H9 (cell line): Measurements from ENCODE around the gene ITGB8. TPM values are rescaled to one million over a fixed set of nuclear protein-coding genes. Genes with fewer than 3 reads are reported as not detected.

ENCODE experiments used
- DNase-seq: peaks from one replicate; pipeline ENCODE4 v3.0.0-alpha.2; 2017
- H2AFZ ChIP-seq: one replicate; pipeline ENCODE4 v1.6.1; 2013; ENCODE audit warnings: mild to moderate bottlenecking, low read length, control low read depth, moderate library complexity
- H2AK5ac ChIP-seq: 2 replicates; pipeline ENCODE4 v1.6.1; 2013; ENCODE audit warnings: low read length, control low read depth, mixed read lengths; ENCODE audit not compliant: insufficient read length
- H2BK120ac ChIP-seq: one replicate; pipeline ENCODE4 v1.6.1; 2013; ENCODE audit warnings: low read depth, mild to moderate bottlenecking, low read length, control low read depth, inconsistent platforms; ENCODE audit not compliant: poor library complexity, severe bottlenecking
- H2BK12ac ChIP-seq: 2 replicates; pipeline ENCODE4 v1.6.1; 2013; ENCODE audit warnings: low read length, control low read depth, mixed read lengths, low read depth; ENCODE audit not compliant: insufficient read length
- H2BK15ac ChIP-seq: 2 replicates; pipeline ENCODE4 v1.6.1; 2013; ENCODE audit warnings: low read depth, low read length, control low read depth
- H2BK20ac ChIP-seq: one replicate; pipeline ENCODE4 v1.6.1; 2013; ENCODE audit warnings: low read depth, mild to moderate bottlenecking, low read length, control low read depth, inconsistent platforms; ENCODE audit not compliant: poor library complexity, severe bottlenecking
- H2BK5ac ChIP-seq: 2 replicates; pipeline ENCODE4 v1.6.1; 2013; ENCODE audit warnings: low read length, control low read depth, mixed read lengths; ENCODE audit not compliant: insufficient read length
- H3K14ac ChIP-seq: 2 replicates; pipeline ENCODE4 v1.6.1; 2013; ENCODE audit warnings: low read length, control low read depth; ENCODE audit not compliant: insufficient read depth
- H3K18ac ChIP-seq: 2 replicates; pipeline ENCODE4 v1.6.1; 2013; ENCODE audit warnings: low read depth, mild to moderate bottlenecking, mixed read lengths, low read length, control low read depth; ENCODE audit not compliant: insufficient read length
- H3K23ac ChIP-seq: 2 replicates; pipeline ENCODE4 v1.6.1; 2013; ENCODE audit warnings: low read length, control low read depth, mixed read lengths, low read depth; ENCODE audit not compliant: insufficient read length
- H3K23me2 ChIP-seq: 2 replicates; pipeline ENCODE4 v1.6.1; 2013; ENCODE audit warnings: low read depth, mild to moderate bottlenecking, mixed read lengths, low read length, control low read depth; ENCODE audit not compliant: insufficient read length, poor library complexity, severe bottlenecking
- H3K27ac ChIP-seq: 2 replicates; pipeline ENCODE4 v1.5.1; 2013; ENCODE audit warnings: low read length, control low read depth, mixed read lengths, low read depth; ENCODE audit not compliant: insufficient read length
- H3K27me3 ChIP-seq: 2 replicates; pipeline ENCODE4 v1.6.1; 2013; ENCODE audit warnings: low read length, control low read depth, inconsistent platforms; ENCODE audit not compliant: insufficient read depth
- H3K4ac ChIP-seq: 2 replicates; pipeline ENCODE4 v1.6.1; 2013; ENCODE audit warnings: low read depth, mild to moderate bottlenecking, control low read depth, inconsistent platforms, low read length, moderate library complexity
- H3K4me1 ChIP-seq: 2 replicates; pipeline ENCODE4 v1.6.1; 2013; ENCODE audit warnings: low read length, control low read depth, inconsistent platforms; ENCODE audit not compliant: insufficient read depth
- H3K4me2 ChIP-seq: 2 replicates; pipeline ENCODE4 v1.6.1; 2013; ENCODE audit warnings: low read length, control low read depth, mixed read lengths; ENCODE audit not compliant: insufficient read length, insufficient read depth
- H3K56ac ChIP-seq: 2 replicates; pipeline ENCODE4 v1.6.1; 2013; ENCODE audit warnings: low read depth, mild to moderate bottlenecking, mixed read lengths, low read length, control low read depth; ENCODE audit not compliant: insufficient read length
- H3K79me1 ChIP-seq: 2 replicates; pipeline ENCODE4 v1.6.1; 2013; ENCODE audit warnings: low read depth, mild to moderate bottlenecking, moderate library complexity, low read length, control low read depth, inconsistent platforms; ENCODE audit not compliant: insufficient read depth, poor library complexity, severe bottlenecking
- H3K79me2 ChIP-seq: 2 replicates; pipeline ENCODE4 v1.6.1; 2013; ENCODE audit warnings: low read length, control low read depth, inconsistent platforms; ENCODE audit not compliant: insufficient read depth
- H3K9ac ChIP-seq: 2 replicates; pipeline ENCODE4 v1.6.1; 2013; ENCODE audit warnings: low read length, control low read depth, mixed read lengths; ENCODE audit not compliant: insufficient read length; ENCODE audit errors: extremely low read depth
- H3K9me3 ChIP-seq: one replicate; pipeline ENCODE4 v1.6.1; 2013; ENCODE audit warnings: low read depth, low read length, inconsistent platforms; ENCODE audit not compliant: control insufficient read depth
- H3T11ph ChIP-seq: one replicate; pipeline ENCODE4 v1.6.1; 2013; ENCODE audit warnings: mild to moderate bottlenecking, low read length, control low read depth, inconsistent platforms
- H4K20me1 ChIP-seq: one replicate; pipeline ENCODE4 v1.6.1; 2013; ENCODE audit not compliant: control insufficient read depth, insufficient read length, insufficient read depth
- H4K5ac ChIP-seq: 2 replicates; pipeline ENCODE4 v1.6.1; 2013; ENCODE audit warnings: low read depth, mild to moderate bottlenecking, mixed read lengths, low read length, control low read depth; ENCODE audit not compliant: insufficient read length
- H4K8ac ChIP-seq: replicated peaks from 2 replicates; pipeline ENCODE4 v1.6.1; 2013; ENCODE audit warnings: low read length, control low read depth, mixed read lengths, low read depth; ENCODE audit not compliant: insufficient read length
- H4K91ac ChIP-seq: 2 replicates; pipeline ENCODE4 v1.6.1; 2013; ENCODE audit warnings: low read depth, mild to moderate bottlenecking, moderate library complexity, mixed read lengths, low read length, control low read depth; ENCODE audit not compliant: insufficient read length
- H3K27ac Mint-ChIP-seq, 3 experiments: 2 replicates in 2 of 3; 3 replicates in 1 of 3; pipeline ENCODE4 v1.8.0; 2020 to 2021; ENCODE audit warnings: mixed read lengths in 3 of 3, mild to moderate bottlenecking in 1 of 3, moderate library complexity in 1 of 3
- H3K27me3 Mint-ChIP-seq: 2 replicates; pipeline ENCODE4 v1.8.0; 2021; ENCODE audit warnings: low read depth, mild to moderate bottlenecking, moderate library complexity, mixed read lengths
- H3K36me3 Mint-ChIP-seq, 3 experiments: 2 replicates in 2 of 3; 3 replicates in 1 of 3; pipeline ENCODE4 v1.8.0; 2020 to 2021; ENCODE audit warnings: low read depth in 3 of 3, mixed read lengths in 3 of 3; ENCODE audit not compliant: insufficient read depth in 1 of 3
- H3K4me1 Mint-ChIP-seq, 2 experiments: 2 replicates each; pipeline ENCODE4 v1.8.0; 2020; ENCODE audit warnings: mixed read lengths in 2 of 2
- H3K4me3 Mint-ChIP-seq, 2 experiments: 2 replicates in 1 of 2; 3 replicates in 1 of 2; pipeline ENCODE4 v1.8.0; 2020 to 2021; ENCODE audit warnings: mild to moderate bottlenecking in 2 of 2, mixed read lengths in 2 of 2, moderate library complexity in 1 of 2
- H3K9me3 Mint-ChIP-seq, 2 experiments: 2 replicates in 1 of 2; 3 replicates in 1 of 2; pipeline ENCODE4 v1.8.0; 2020; ENCODE audit warnings: mild to moderate bottlenecking in 2 of 2, mixed read lengths in 2 of 2, moderate library complexity in 1 of 2
- CTCF ChIP-seq: fragments of 200-600 bp; sonication (generic); conservative IDR thresholded peaks from 3 replicates; pipeline ENCODE4 v1.8.0; 2021; ENCODE audit warnings: antibody characterized with exemption, mild to moderate bottlenecking
- WGBS: extraction: QIAGEN DNeasy Blood & Tissue Kit; methylation state at CpG from one replicate; pipeline ENCODE4 v1.1.7; 2013; ENCODE audit warnings: missing lambda C conversion rate, low lambda C conversion rate, mixed read lengths; ENCODE audit not compliant: insufficient read length; ENCODE audit errors: extremely low coverage; 5-methylcytosine and 5-hydroxymethylcytosine counted together
- total RNA-seq: library from RNA; stranded (reverse); gene quantifications from 2 replicates; pipeline ENCODE4 v1.2.1, GENCODE V29; 2021

ITGB8 gene
- total RNA-seq, 1 experiment from 2014 or later, result 7.6 TPM

- Histone ChIP-seq H3K4me1 (peaks cover 3% of the 10 kb centered on the region; the same call in 1 of the 2 replicates), H3K23me2 (no peaks in the 10 kb centered on the region), H3K4me2 (peak overlapping the region; percentile 13), H4K5ac (no peak overlapping the region), H3K79me2 (no peaks in the 10 kb centered on the region), H3K56ac (no peak overlapping the region), H2AK5ac (no peak overlapping the region), H2BK20ac (no peak overlapping the region), H3K23ac (no peak overlapping the region), H3K18ac (peak overlapping the region; percentile 82), H3K14ac (no peak overlapping the region; the same call in 1 of the 2 replicates), H2AFZ (no peak overlapping the region), H3K9ac (no peak overlapping the region), H3K27ac (no peak overlapping the region), H4K20me1 (no peaks in the 10 kb centered on the region), H3K79me1 (no peaks in the 10 kb centered on the region), H2BK15ac (no peak overlapping the region), H4K91ac (no peak overlapping the region), H4K8ac (no peak overlapping the region), H3T11ph (peak overlapping the region; percentile 96), H3K9me3 (no peaks in the 10 kb centered on the region), H3K4ac (no peak overlapping the region), H3K27me3 (no peaks in the 10 kb centered on the region), H2BK12ac (no peak overlapping the region), H2BK120ac (peak overlapping the region; percentile 75), H2BK5ac (no peak overlapping the region)
- no peak for TF ChIP-seq CTCF
- no CpG with 5 or more reads among the region's 7 CpGs for WGBS
- H3K27ac Mint-ChIP-seq, result peak overlapping the region; percentile 8 to 53 (median 45); a peak in 5 of 7 replicates
- H3K4me3 Mint-ChIP-seq, result peak overlapping the region in 1 of 2 experiments; percentile 19; a peak in 1 of 5 replicates
- DNase-seq, result peak; percentile 32
- H3K4me1 Mint-ChIP-seq, result peaks cover 18 to 24% of the 10 kb centered on the region in 2 experiments
- no peaks in the 10 kb centered on the region for H3K27me3 Mint-ChIP-seq
- no peaks in the 10 kb centered on the region for H3K36me3 Mint-ChIP-seq
- no peaks in the 10 kb centered on the region for H3K9me3 Mint-ChIP-seq
Observed at GRCh38 chr7:20307901-20308300, 22.8 kb upstream of the ITGB8 start.
